NCI-H2029 treated with DMSO at 0.1 percent for 48 hours (cell line): ENCODE measurements around the gene ZFP91.

Source experiments
- DNase-seq: peaks from one replicate; lab custom pipeline; 2025; lab: John Stamatoyannopoulos, UW

The ZFP91 gene

DNA sequence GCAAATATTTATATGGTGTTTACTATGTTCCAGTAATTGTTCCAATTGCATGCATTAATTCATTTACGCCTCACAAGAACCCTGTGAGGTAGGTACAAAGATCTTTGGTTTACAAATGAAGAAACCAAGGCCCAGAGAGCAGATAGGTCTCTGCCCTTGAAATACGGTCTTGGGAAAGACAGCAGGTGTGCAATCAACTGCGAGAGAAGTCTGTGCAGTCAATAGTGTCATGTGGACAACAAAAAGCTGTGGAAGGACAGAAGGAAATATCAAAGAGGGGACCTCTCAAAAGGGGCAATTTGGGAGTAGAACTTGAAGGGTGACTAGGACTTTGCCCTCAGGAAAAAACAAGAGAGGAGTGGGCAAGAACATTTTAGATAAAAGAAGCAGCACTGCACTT, 52.5 kb downstream of the ZFP91 start:
- DNase-seq, result no peak

- no peak for DNase-seq
Observed at GRCh38 chr11:58632510-58632909, 53.6 kb downstream of the ZFP91 start.

DNA sequence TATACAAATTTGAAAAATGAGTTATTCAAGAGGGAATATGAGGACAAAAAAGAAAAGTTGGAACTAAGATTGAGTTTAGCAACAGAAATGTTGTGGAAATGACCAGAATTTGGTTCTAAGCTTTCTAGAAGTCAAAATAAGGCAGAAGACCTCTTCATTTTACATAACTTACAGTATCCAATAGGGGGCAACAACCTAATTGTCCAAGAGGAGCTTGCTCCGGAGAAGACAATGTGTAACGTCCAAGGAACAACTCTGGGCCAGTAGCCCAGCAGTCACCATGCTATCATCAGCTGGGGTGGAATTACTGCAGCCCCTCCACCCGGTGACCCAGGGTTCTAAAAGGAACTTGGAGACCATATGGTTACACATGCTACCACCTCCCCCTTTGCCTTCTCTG, 57.7 kb downstream of the ZFP91 start:
- no peak for DNase-seq

- no peak for DNase-seq
Observed at GRCh38 chr11:58637371-58637770, 58.5 kb downstream of the ZFP91 start.

DNA sequence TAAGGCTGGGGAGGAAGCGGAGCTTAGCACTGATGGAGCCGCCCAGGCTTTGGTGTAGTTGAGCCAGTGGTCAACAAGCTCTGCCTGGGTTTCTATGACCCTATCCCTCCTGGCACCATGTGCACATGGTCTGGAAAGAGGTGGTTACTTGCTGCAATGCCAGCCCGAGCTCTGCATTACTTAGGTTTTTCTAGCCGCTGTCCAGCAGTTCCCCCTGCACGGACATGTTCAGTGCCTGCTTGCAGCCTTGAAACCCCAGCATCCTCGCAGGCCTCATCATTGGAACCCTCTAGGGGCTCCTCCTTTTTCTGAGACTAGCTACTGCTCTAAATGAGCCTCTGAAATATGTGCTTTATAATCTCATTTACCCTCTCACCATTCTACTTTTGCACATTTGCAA, 60.2 kb downstream of the ZFP91 start:
- no peak for DNase-seq

DNA sequence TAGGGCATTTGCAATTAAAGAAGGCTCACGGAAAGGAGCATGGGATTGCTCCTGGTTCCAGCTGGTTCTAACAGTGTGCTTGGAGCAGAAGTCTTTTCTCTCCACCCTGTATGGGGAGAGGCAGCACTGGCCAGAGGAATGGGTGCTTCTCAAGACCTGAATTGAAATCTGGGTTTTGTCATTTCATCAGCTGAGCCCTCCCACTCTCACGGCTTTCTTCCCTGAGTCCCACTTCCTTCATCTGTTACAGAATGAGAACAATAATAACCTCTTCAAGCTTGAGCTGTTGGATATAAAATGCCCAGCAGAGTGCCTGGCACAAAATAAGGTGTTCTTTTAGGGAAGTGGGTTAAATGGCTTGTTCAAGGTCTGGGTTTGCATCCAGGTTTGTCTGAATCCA, 60.8 kb downstream of the ZFP91 start:
- DNase-seq, result no peak

- no peak for DNase-seq
Observed at GRCh38 chr11:58640386-58641023, 61.6 kb downstream of the ZFP91 start.

- DNase-seq, result no peak
Observed at GRCh38 chr11:58641341-58641740, 62.5 kb downstream of the ZFP91 start.

DNA sequence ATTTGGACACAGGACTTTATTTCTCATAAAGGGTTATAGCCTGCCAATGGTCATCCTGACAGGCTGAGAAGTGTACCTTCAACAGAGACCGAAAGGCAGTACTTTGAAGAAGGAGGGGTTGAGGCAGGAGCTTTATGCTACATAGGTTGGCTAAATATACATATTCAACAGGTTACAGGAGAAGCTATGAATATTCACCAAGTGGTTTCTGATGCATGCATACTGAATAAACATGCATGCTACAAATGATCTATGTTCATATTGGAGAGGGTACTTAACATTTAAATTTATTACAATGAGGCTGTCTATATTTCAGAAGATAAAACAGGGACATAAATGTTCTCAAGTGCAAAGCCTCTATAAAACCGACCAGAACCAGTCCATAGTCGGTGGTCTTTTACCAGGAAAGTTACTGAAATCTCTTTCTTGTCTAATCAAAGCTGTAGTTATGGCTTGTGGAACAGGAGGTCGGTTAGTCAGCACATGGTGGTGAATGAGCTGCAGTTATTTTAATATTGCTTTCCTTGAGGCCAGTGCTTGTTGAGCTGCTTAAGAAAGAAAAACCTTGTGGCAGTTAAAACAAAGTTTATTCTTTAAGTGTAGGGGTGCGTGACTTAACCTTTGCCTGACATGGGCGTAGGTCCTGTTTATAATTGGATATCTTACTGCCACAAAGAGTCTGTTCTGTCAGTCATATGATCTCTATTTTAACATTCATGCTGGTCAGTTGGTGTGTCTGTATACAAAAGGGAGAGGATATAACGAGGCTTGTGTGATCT, 63.1 kb downstream of the ZFP91 start:
- DNase-seq, result no peak

- DNase-seq, result no peak
Observed at GRCh38 chr11:58645854-58646253, 67.0 kb downstream of the ZFP91 start.

DNA sequence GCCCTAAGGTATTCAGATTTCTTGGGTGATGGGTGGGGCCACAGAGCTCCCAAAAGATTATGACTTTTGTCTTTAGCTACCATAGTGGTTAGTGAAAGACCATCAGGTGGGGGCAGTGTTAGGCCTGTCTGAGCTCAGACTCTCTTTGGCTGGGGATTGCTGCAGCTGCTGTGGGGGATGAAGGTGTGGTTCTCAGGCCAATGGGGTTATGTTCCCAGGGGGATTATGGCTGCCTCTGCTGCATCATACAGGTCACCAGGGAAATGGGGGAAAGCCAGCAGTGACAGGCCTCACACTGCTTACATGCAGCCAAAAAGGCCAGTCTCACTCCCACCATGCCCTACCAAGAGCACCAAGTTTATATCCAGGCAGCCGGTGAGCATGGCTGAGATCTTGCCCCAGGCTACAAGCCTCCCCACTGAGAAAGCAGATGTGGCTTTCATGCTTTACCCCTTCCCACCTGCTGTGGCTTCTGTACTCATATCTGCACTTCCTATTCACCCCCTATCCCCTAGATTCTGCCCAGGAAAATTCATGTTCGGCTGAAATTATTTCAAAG, 68.4 kb downstream of the ZFP91 start:
- no peak for DNase-seq

GRCh38 chr11:58647866-58648265, 69.0 kb downstream of the ZFP91 start:
- DNase-seq, result no peak

DNA sequence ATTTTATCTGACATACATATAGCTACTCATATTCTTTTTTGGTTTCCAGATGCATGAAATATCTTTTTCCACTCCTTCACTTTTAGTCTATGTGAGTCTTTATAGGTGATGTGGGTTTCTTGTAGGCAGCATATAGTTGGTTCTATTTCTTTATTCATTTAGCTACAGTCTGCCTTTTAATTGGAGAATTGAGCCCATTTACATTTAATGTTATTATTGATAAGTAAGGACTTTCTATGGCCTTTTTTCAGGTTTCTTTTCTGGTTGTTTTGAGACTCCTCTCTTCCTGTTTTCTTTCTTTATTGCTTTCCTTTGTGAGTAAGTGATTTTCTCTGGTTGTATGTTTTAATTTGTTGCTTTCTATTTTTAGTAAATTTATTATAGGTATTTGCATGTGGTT, 70.8 kb downstream of the ZFP91 start:
- no peak for DNase-seq

DNA sequence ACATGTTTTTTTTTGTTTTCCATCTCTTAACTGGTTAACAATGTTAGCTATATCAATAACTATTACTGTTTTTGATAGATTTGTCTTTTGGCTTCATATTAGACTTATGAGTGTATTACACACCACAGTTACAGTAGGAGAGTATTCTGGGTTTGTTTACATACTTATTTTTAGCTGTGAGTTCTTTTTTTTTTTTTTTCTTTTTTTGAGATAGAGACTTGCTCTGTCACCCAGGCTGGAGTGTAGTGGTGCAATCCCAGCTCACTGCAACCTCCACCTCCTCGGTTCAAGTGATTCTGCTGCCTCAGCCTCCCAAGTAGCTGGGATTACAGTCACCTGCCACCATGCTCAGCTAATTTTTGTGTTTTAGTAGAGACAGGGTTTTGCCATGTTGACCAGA, 71.6 kb downstream of the ZFP91 start:
- DNase-seq, result no peak

DNA sequence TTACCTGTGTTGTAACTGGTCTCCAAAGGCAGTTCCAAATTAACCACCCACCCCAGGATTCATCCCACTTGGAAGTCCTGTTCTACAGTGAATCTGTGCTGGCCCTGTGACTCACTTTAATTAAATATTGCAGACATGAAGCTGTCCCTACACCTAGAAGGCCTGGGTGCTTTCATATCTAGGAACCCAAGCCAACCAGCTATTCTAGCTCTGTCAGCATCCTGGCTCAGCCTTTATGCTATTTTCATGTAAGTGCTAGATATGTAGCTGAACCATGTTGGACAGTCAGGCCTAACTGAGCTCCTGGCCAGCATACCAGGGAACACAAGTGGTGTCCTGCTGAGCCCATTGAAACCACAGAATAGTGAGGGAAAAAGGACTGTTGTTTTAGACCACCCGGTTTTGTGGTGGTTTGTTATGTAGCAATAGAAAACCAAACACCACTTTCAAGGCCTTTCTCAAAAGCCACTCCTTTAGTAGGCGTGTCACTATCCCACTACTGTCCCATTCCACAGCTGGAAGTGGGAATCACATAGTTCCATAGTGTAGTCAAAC, 73.9 kb downstream of the ZFP91 start:
- no peak for DNase-seq

GRCh38 chr11:58654079-58654907, 75.4 kb downstream of the ZFP91 start:
- peak; percentile 41 for DNase-seq

DNA sequence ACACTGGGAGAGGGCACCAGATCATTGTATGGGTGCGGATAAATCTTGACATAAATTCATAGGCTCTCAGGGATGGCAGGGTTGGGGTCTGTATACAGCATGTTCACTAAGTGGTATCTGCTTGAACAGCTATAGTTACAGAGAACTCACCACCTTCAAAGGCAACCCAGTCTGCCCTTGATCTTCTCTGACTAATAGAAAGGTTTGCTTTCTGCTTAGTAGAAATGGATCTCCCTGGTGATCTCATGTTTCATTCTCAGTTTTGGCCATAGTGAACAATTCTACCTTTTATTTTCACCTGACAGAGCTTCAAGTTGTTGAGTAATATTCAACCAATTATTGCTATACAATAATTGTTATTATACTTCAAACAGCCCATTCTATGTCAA, 76.0 kb downstream of the ZFP91 start:
- DNase-seq, result no peak

DNA sequence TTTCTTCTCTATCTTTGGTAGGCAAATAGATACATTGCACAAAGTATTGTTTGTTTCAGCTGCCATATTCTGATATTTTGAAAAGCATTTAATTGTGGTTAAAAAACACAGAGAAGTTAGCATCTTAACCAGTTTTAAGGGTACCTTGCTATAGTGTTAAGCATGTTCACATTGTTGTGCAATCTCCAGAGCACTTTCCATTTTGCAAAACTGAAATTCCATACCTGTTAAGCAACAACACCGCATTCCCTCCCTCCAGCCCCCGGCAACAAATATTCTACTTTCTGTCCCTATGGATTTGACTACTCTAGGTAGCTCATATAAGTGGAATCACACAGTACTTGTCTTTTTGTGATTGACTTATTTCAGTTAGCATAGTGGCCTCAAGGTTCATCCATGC, 77.5 kb downstream of the ZFP91 start:
- DNase-seq, result no peak

- no peak for DNase-seq
Observed at GRCh38 chr11:58658623-58659022, 79.8 kb downstream of the ZFP91 start.

DNA sequence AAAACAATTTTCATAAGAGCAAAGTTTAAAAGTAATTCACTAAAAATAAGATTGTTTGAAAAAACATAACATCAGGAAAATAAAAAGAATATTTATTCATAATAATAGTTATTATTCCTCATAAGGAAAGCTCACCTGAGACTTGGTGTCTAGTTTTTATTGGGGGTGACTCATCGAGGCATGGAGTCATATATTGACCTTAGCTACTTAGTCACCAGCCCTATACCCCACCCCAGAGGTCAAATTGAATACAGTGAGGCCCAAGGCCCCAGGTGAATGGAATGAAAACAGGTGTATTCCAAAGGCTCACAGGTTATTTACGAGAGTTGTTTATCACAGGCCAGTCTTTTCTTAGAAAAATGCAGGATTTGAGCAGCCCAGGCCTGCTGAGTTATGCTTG, 80.5 kb downstream of the ZFP91 start:
- DNase-seq, result no peak

DNA sequence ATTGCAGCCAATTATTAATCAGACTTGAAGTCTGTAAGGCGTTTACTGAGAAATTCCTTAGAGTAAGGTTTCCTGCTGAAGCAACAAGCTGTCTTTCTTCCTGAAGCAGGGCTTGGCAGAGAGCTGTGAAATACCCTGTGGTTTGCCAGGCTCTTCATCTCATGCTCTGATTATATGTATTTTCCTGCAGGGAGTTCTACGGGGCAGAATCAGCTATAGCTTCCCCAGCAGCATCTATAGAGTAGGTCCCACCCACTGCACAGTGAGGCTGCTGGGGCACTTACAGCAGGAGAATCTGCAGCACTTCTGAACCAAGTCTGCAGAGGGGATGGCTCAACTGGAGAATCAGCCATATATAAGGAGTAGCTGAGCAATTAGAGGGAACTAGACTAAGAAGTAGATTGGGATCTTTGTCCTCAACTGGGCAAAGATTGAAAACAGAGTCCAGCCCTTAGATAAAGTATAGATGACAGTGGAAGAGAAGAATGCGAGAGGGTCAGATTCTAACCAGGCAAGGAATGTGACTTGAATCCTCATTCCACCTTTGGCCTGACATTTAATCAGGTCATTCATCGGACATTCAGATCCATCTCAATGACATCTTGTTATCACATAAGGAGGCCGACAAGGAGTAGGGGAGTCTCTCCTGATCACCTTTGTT, 81.2 kb downstream of the ZFP91 start:
- DNase-seq, result no peak
